CD4-positive, alpha-beta T cell treated with Interleukin-6 for 4 hours (primary cell): ENCODE results near the gene ATF5.
"Not testable (repeated sequence)": the region's sequence is repeated elsewhere in the genome, so short reads cannot be mapped to it uniquely, and the experiment has no call there.

ENCODE experiments used
- DNase-seq: peaks from one replicate; pipeline ENCODE4 v3.0.0-alpha.2; 2020; ENCODE audit warnings: mixed read lengths

Gene ATF5

GRCh38 chr19:49950956-49951526, 22.0 kb downstream of the ATF5 start:
- DNase-seq, result no peak

DNA sequence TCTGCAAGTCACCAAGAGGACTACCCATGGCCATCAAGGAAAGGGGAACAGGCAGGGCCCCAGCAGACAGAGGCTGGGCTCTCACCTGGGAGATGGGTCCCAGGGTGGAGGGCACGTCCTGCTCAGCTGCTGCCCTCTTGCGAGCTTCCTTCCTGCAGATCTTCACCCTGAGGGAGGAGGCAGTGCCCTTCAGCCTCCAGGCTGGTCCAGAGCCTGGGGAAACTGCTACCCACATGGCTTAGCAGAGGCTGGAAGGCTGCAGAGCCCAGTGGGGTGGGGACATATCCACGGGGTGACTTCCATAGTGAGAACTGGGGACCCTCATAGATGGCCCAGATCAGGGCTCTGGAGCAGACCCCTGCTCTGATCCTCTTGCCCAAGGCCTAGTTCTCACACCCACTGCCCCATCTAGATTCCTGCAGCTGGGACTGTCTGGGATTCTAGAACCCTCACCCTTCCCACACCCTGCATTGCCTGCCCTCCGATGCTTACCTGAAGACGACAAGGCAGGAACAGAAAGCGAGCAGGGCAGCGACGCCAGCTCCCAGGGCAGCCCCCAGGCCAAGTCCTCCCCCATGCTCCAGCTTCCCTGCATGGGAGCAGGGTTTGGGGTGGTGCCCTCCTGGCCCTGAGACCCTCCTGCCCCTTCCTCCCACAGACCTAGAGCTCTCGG, 22.9 kb downstream of the ATF5 start:
- no peak for DNase-seq

- no peak for DNase-seq
Measured at GRCh38 chr19:49952479-49952836, 23.5 kb downstream of the ATF5 start.

- no peak for DNase-seq
Measured at GRCh38 chr19:49952906-49953305, 23.9 kb downstream of the ATF5 start.

DNA sequence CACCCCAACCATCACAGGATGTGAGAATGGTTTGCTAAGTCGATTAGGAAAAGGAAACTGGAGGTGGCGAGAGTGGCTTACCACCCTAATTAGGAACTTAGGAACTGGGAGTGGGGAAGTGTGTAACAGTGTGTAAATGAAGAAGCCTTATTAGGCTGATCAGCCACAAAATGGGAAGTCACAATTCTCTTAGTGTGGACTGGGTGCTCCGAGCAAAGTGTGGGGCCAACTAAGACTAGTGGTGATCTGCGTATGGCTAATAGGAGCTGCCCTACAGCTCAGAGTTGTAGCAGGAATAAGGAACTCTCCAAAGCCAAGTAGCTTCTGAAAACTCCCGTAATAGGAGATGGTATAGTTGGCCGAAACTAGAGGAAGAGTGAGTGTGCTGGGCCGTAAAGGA, 24.4 kb downstream of the ATF5 start:
- DNase-seq, result no peak

- DNase-seq, result no peak
Measured at GRCh38 chr19:49954092-49954829, 25.3 kb downstream of the ATF5 start.

- no peak for DNase-seq
Measured at GRCh38 chr19:49954933-49955332, 25.9 kb downstream of the ATF5 start.

DNA sequence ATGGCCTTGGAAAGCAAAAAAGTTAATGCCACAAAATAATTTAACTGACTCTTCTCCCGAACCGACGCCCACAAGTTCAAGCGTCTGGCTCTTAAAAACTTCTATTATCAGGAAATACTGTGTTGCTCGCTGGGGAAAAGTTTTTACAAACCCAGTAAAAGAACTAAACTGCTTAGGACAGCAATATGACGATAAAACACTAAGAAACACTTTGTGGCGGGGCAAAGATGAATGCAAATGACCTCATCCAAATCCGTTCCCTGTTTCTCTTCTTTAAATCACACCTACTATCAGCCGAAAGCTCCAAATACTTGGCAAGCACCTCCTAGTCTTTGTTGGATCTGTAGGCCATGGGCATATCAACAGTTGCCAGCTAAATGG, 27.1 kb downstream of the ATF5 start:
- DNase-seq, result no peak

DNA sequence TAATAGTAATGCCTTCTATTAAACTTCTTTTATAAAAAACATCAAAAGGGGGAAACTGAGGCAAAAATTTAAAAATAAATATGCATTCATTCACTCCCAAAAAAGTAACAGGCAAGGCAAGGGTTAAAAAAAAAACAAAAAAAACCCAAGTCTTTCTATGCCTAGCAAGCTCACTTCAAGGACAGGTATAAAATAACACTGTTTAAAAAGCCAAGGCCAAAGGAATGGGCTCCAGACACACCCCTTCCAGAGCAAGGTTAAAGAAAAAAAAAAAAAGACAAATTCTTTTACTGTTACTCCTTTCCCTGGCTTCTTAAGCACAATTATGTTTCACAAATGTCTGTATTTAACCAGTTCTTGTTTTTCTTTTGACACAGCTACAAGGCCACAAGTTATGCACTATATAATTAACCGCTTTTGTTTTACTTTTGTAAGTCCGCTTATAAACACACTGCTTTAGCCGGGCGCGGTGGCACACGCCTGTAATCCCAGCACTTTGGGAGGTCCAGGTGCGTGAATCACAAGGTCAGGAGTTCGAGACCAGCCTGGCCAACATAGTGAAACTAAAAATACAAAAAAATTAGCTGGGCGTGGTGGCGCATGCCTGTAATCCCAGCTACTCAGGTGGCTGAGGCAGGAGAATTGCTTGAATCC, 28.4 kb downstream of the ATF5 start:
- no peak for DNase-seq

DNA sequence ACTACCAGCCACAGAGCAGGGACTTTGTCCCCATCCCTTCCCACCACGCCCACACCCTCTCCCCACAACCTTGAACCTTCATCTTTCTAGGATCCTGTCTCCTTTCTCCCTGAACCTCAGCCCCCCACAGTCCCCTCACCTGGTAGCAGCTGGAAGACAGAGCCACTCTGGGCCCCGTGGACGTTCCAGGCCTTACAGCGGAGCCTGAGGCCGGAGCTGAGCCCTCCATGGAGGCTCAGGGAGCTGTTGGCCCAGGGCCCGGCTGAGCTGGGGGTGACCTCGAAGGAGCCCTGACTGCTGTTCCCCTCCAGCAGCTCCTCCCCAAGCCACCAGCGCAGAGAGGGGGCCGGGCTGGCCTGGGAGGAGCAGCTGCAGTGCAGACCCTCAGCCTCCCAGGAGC, 29.1 kb downstream of the ATF5 start:
- DNase-seq, result not testable (repeated sequence)

DNA sequence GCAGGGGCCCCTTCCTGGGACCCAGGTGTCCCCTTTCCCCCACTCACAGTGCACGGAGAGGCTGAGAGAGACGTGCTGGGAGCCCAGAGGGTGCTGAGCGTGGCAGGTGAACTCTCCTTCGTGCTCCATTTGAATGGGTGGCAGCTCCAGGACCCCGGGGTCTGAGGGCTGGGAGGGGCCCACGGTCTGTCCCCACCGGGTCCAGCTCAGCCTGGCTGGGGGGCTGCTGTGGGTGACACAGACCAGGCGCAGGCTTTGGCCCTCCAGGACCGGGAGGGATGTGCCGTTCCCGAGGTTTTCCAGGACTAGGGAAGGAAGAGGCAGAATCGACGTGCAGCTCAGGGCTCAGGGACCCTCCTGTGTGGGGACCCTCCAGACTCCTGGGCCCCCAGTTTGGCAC, 29.6 kb downstream of the ATF5 start:
- DNase-seq, result not testable (repeated sequence)

DNA sequence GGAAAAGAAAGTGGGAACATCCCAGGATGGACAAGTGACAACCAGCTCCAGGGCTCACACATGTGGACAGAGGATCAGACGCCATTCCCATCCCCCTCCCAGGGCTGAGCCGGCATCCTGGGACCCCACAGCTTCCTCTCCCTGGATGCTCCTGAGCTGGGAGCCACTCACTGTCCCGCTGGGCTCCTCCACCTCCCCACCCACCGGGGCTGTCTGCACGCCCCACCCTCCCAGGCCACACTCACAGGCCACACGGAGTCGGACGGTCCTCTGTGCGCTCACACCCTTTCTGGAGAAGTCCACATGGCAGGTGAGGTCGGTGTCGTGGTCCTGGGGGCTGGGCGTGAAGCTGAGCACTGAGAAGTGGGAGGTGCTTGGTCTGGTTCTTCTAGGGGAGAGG, 30.9 kb downstream of the ATF5 start:
- not testable (repeated sequence) for DNase-seq

DNA sequence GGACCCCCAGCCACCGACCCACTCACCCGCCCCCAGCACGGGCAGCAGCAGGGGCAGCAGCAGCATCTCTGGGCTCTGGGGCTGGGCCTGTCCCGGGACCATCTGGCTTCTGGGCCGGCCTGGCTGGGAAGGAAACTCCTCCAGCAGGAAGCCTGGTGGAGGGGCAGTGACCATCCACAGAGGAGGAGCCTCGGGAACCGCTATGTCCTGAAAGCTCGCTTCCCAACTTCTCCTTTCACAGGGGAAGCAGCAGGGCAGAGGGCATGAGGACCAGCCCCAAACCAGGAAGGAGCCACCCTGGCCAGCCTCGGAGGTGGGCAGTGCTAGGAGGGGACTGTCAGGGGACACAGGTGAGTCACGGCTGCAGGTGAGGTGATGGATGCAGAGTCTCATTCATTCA, 32.0 kb downstream of the ATF5 start, which contains the start of gene SIGLEC11:
Gene SIGLEC11, minus strand, starts transcription at position 193 of the 400 bp plus-strand sequence. Its CDS starts 91 bp downstream, at position 102.
- not testable (repeated sequence) for DNase-seq

- DNase-seq, result no peak
Measured at GRCh38 chr19:49968279-49968922, 39.4 kb downstream of the ATF5 start.

DNA sequence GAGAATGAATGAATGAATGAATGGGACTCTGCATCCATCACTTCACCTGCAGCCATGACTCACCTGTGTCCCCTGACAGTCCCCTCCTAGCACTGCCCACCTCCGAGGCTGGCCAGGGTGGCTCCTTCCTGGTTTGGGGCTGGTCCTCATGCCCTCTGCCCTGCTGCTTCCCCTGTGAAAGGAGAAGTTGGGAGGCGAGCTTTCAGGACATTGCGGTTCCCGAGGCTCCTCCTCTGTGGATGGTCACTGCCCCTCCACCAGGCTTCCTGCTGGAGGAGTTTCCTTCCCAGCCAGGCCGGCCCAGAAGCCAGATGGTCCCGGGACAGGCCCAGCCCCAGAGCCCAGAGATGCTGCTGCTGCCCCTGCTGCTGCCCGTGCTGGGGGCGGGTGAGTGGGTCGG, 40.4 kb downstream of the ATF5 start:
- DNase-seq, result not testable (repeated sequence)

GRCh38 chr19:49971991-49972411, 43.0 kb downstream of the ATF5 start:
- DNase-seq, result no peak

- no peak for DNase-seq
Measured at GRCh38 chr19:49972841-49973240, 43.8 kb downstream of the ATF5 start.

DNA sequence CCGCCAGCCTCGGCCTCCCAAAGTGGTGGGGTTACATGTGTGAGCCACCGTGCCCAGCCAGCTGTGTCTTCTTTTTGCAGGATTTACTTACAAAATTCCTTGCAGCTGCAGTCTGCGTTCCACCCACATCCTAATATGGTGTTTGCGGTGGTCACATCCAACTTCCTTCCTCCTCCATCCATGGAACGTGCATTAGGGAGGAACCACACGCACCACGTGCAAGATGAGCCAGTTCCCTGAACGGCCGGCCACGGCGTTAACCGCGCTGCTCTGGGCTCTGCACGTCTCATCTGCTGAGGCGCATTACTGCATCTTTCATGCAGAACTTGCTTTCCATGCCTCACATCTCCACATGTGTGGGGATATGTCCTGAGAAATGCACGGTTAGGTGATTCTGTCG, 45.0 kb downstream of the ATF5 start:
- no peak for DNase-seq

- DNase-seq, result no peak
Measured at GRCh38 chr19:49975051-49975450, 46.0 kb downstream of the ATF5 start.

GRCh38 chr19:49976496-49976895, 47.5 kb downstream of the ATF5 start:
- no peak for DNase-seq

- DNase-seq, result no peak
Measured at GRCh38 chr19:49977076-49977475, 48.1 kb downstream of the ATF5 start.

- DNase-seq, result no peak
Measured at GRCh38 chr19:49977881-49978280, 48.9 kb downstream of the ATF5 start.

GRCh38 chr19:49978324-49978723, 49.3 kb downstream of the ATF5 start:
- DNase-seq, result no peak
